ENCODE measurements around the gene ZBTB20. TPM values are rescaled to one million over a fixed set of nuclear protein-coding genes. Genes with fewer than 3 reads are reported as not detected.

Gene ZBTB20
- polyA plus RNA-seq, 1 of the 3 experiments (the other 2 are of a cell fraction): 0.43 TPM

GRCh38 chr3:115139072-115139471, 8.0 kb downstream of the ZBTB20 start:
- Histone ChIP-seq H3K9ac (no peak overlapping the region), H3K36me3 (replicated peaks in 1 of 2; ENCODE audit: control insufficient read depth in 1 of 2, insufficient read depth in 2 of 2, low read length in 1 of 2) (peaks cover 2 to 7% of the 10 kb centered on the region in 2 experiments), H3K9me3 (no peaks in the 10 kb centered on the region), H3F3A (replicated peaks; ENCODE audit: insufficient read depth) (no peaks in the 10 kb centered on the region), H3K79me2 (ENCODE audit: insufficient read depth) (peaks cover 4% of the 10 kb centered on the region; the same call in 1 of the 2 replicates), H3K9me2 (no peaks in the 10 kb centered on the region), H3K4me2 (no peak overlapping the region), H4K20me1 (ENCODE audit: insufficient read depth) (no peaks in the 10 kb centered on the region), H3K27me3 (ENCODE audit: insufficient read depth) (no peaks in the 10 kb centered on the region), H3K4me3 (ENCODE audit: low read depth in 2 of 2, low read length in 1 of 2) (no peak overlapping the region), H3K4me1 (ENCODE audit: control insufficient read depth in 1 of 2, insufficient read depth in 2 of 2, low read depth in 1 of 2, low read length in 1 of 2) (no peaks in the 10 kb centered on the region), H2AFZ (ENCODE audit: low read depth) (no peak overlapping the region), H3K27ac (ENCODE audit: low read depth in 2 of 2, low read length in 1 of 2) (no peak overlapping the region)
- no peak for DNase-seq
- WGBS (ENCODE audit: low lambda C conversion rate): 71% methylated on average over 1 of the region's 1 CpG
- TF ChIP-seq SIN3A (IDR thresholded peaks at IDR 0.05; ENCODE audit: borderline replicate concordance, low read depth, low read length) (no peak), FOSL2 (IDR thresholded peaks at IDR 0.05; ENCODE audit: borderline replicate concordance, low read depth) (no peak), USF1 (IDR thresholded peaks at IDR 0.05; ENCODE audit: borderline replicate concordance, low read depth) (no peak)
- ChIA-PET POLR2A (no interaction called here), CTCF (interaction anchor here (1.0 kb wide), 1 partner anchor 47 kb away, joined by 3 read pairs; no protein-coding TSS in a partner anchor)

GRCh38 chr3:115134648-115135347, 12.3 kb downstream of the ZBTB20 start:
- peaks cover 0 to 3% of the 10 kb centered on the region in 2 experiments for H3K36me3 ChIP-seq (replicated peaks in 1 of 2; ENCODE audit: control insufficient read depth in 1 of 2, insufficient read depth in 2 of 2, low read length in 1 of 2)
- POLR2A ChIA-PET: no interaction called here
- no peak overlapping the region for H3K4me3 ChIP-seq (ENCODE audit: low read depth in 2 of 2, low read length in 1 of 2)
- H3K4me2 ChIP-seq: no peak overlapping the region
- no peaks in the 10 kb centered on the region for H3F3A ChIP-seq (replicated peaks; ENCODE audit: insufficient read depth)
- no peaks in the 10 kb centered on the region for H4K20me1 ChIP-seq (ENCODE audit: insufficient read depth)
- H3K79me2 ChIP-seq (ENCODE audit: insufficient read depth): no peaks in the 10 kb centered on the region
- 96% methylated on average over 5 of the region's 5 CpGs for WGBS (ENCODE audit: low lambda C conversion rate)
- DNase-seq: no peak
- CTCF ChIA-PET: interaction anchor here (0.7 to 1.5 kb wide), 2 partner anchors 43 to 1089 kb away, joined by 3 to 4 read pairs; no protein-coding TSS in a partner anchor
- no peak overlapping the region for H3K9ac ChIP-seq
- H2AFZ ChIP-seq (ENCODE audit: low read depth): no peak overlapping the region
- H3K9me3 ChIP-seq: 0 out of 2 replicates have a peak, but pooled peaks cover 6% of the 10 kb centered on the region
- H3K4me1 ChIP-seq (ENCODE audit: control insufficient read depth in 1 of 2, insufficient read depth in 2 of 2, low read depth in 1 of 2, low read length in 1 of 2): no peaks in the 10 kb centered on the region
- no peaks in the 10 kb centered on the region for H3K9me2 ChIP-seq
- no peaks in the 10 kb centered on the region for H3K27me3 ChIP-seq (ENCODE audit: insufficient read depth)
- H3K27ac ChIP-seq (ENCODE audit: low read depth in 2 of 2, low read length in 1 of 2): no peak overlapping the region
- no peak for TF ChIP-seq IRF3 (IDR thresholded peaks at IDR 0.05; ENCODE audit: low read depth, low read length)
- TF ChIP-seq YY1 (IDR thresholded peaks at IDR 0.05; ENCODE audit: low read depth): no peak
- TF ChIP-seq, protein P1, sequence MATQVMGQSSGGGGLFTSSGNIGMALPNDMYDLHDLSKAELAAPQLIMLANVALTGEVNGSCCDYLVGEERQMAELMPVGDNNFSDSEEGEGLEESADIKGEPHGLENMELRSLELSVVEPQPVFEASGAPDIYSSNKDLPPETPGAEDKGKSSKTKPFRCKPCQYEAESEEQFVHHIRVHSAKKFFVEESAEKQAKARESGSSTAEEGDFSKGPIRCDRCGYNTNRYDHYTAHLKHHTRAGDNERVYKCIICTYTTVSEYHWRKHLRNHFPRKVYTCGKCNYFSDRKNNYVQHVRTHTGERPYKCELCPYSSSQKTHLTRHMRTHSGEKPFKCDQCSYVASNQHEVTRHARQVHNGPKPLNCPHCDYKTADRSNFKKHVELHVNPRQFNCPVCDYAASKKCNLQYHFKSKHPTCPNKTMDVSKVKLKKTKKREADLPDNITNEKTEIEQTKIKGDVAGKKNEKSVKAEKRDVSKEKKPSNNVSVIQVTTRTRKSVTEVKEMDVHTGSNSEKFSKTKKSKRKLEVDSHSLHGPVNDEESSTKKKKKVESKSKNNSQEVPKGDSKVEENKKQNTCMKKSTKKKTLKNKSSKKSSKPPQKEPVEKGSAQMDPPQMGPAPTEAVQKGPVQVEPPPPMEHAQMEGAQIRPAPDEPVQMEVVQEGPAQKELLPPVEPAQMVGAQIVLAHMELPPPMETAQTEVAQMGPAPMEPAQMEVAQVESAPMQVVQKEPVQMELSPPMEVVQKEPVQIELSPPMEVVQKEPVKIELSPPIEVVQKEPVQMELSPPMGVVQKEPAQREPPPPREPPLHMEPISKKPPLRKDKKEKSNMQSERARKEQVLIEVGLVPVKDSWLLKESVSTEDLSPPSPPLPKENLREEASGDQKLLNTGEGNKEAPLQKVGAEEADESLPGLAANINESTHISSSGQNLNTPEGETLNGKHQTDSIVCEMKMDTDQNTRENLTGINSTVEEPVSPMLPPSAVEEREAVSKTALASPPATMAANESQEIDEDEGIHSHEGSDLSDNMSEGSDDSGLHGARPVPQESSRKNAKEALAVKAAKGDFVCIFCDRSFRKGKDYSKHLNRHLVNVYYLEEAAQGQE (IDR thresholded peaks at IDR 0.05; ENCODE audit: low read depth, low read length): no peak
- no peak for TF ChIP-seq NFIC (IDR thresholded peaks at IDR 0.05; ENCODE audit: borderline replicate concordance)
- TF ChIP-seq JUND (IDR thresholded peaks at IDR 0.05): no peak
- TF ChIP-seq USF2 (IDR thresholded peaks at IDR 0.05; ENCODE audit: borderline replicate concordance, low read depth, low read length): no peak

Data from SK-N-SH (cell line).